Liver (tissue), 3 donors: Measurements from ENCODE around the gene C1QL1.

Source experiments
- ATF3 ChIP-seq: IDR thresholded peaks from 2 replicates; pipeline ENCODE4 v1.6.1; 2016; ENCODE audit warnings: antibody characterized with exemption
- EGR1 ChIP-seq, 2 donors: IDR thresholded peaks; 2 replicates each; pipeline ENCODE4 v1.6.1; 2016 to 2018; ENCODE audit warnings: antibody characterized with exemption in 2 of 2, low read depth in 2 of 2
- GABPA ChIP-seq, 2 donors: IDR thresholded peaks in 1 of 2; conservative IDR thresholded peaks in 1 of 2; 2 replicates each; pipeline ENCODE4 v1.6.1; 2016; ENCODE audit warnings: antibody characterized with exemption in 2 of 2, mild to moderate bottlenecking in 1 of 2, moderate library complexity in 1 of 2
- HNF4A ChIP-seq, 2 donors: conservative IDR thresholded peaks; 2 replicates each; pipeline ENCODE4 v1.6.1; 2016; ENCODE audit warnings: antibody characterized with exemption in 2 of 2, mild to moderate bottlenecking in 2 of 2
- HNF4G ChIP-seq: IDR thresholded peaks from 2 replicates; pipeline ENCODE4 v1.6.1; 2016; ENCODE audit warnings: antibody characterized with exemption
- MAX ChIP-seq: IDR thresholded peaks from 2 replicates; pipeline ENCODE4 v1.6.1; 2016; ENCODE audit warnings: antibody characterized with exemption
- RAD21 ChIP-seq, 2 donors: IDR thresholded peaks; 2 replicates each; pipeline ENCODE4 v1.6.1; 2016; ENCODE audit warnings: antibody characterized with exemption in 2 of 2, mild to moderate bottlenecking in 2 of 2
- SP1 ChIP-seq: IDR thresholded peaks from 2 replicates; pipeline ENCODE4 v1.6.1; 2018; ENCODE audit warnings: antibody characterized with exemption, mild to moderate bottlenecking
- TAF1 ChIP-seq: conservative IDR thresholded peaks from 2 replicates; pipeline ENCODE4 v1.6.1; 2016; ENCODE audit warnings: antibody characterized with exemption, mild to moderate bottlenecking
- YY1 ChIP-seq: IDR thresholded peaks from 2 replicates; pipeline ENCODE4 v1.6.1; 2016; ENCODE audit warnings: antibody characterized with exemption, mild to moderate bottlenecking
- TF ChIP-seq, protein P1 (sequence below): fragments of 150-350 bp; IDR thresholded peaks from 2 replicates; pipeline ENCODE4 v1.5.1; 2017; ENCODE audit warnings: improper control_type of control experiment, low read depth, low read length; ENCODE audit not compliant: missing input control
- TF ChIP-seq, protein P2 (sequence below): IDR thresholded peaks from 2 replicates; pipeline ENCODE4 v1.6.1; 2016; ENCODE audit warnings: antibody characterized with exemption
- TF ChIP-seq, protein P3 (sequence below): IDR thresholded peaks from 2 replicates; pipeline ENCODE4 v1.6.1; 2016; ENCODE audit warnings: antibody characterized with exemption, mild to moderate bottlenecking
- donor health status: healthy.
- donor health status: healthy.

DNA sequence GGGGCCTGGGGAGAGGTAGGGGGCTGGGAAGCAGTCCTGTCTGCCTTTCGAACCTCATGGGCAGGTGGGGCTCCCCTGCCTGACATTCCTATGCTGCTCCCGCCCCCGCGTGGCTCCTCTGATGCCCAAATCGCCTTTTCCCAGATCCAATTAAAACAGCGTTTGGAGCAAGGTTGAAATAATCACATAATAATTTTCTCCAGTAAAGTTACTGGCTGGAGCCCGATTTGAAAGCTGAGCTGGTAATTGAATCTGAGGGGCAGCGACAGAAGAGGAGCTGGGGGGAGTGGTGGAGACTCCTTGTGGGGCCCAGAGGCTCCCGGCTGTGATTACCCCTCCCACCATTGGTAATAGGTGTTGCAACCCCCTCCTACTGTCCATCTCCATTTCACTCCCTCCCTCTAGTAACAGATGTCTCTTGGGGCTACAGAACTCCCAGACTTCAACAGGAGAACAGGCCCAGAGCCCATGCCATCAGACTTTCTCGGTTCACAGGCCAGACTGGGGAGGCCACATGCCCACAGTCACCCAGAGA is 38.9 kb upstream of the C1QL1 start:
- TF ChIP-seq RAD21 (IDR thresholded peaks at IDR 0.05), result no peak
- TF ChIP-seq, protein P1, sequence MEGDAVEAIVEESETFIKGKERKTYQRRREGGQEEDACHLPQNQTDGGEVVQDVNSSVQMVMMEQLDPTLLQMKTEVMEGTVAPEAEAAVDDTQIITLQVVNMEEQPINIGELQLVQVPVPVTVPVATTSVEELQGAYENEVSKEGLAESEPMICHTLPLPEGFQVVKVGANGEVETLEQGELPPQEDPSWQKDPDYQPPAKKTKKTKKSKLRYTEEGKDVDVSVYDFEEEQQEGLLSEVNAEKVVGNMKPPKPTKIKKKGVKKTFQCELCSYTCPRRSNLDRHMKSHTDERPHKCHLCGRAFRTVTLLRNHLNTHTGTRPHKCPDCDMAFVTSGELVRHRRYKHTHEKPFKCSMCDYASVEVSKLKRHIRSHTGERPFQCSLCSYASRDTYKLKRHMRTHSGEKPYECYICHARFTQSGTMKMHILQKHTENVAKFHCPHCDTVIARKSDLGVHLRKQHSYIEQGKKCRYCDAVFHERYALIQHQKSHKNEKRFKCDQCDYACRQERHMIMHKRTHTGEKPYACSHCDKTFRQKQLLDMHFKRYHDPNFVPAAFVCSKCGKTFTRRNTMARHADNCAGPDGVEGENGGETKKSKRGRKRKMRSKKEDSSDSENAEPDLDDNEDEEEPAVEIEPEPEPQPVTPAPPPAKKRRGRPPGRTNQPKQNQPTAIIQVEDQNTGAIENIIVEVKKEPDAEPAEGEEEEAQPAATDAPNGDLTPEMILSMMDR, result no peak
- no peak for TF ChIP-seq GABPA (IDR thresholded peaks at IDR 0.05 in 1 of 2, conservative IDR thresholded peaks at IDR 0.05 in 1 of 2)
- TF ChIP-seq, protein P2, sequence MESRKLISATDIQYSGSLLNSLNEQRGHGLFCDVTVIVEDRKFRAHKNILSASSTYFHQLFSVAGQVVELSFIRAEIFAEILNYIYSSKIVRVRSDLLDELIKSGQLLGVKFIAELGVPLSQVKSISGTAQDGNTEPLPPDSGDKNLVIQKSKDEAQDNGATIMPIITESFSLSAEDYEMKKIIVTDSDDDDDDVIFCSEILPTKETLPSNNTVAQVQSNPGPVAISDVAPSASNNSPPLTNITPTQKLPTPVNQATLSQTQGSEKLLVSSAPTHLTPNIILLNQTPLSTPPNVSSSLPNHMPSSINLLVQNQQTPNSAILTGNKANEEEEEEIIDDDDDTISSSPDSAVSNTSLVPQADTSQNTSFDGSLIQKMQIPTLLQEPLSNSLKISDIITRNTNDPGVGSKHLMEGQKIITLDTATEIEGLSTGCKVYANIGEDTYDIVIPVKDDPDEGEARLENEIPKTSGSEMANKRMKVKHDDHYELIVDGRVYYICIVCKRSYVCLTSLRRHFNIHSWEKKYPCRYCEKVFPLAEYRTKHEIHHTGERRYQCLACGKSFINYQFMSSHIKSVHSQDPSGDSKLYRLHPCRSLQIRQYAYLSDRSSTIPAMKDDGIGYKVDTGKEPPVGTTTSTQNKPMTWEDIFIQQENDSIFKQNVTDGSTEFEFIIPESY, result no peak
- TF ChIP-seq MAX, result no peak
- TF ChIP-seq ATF3, result no peak
- TF ChIP-seq HNF4A (conservative IDR thresholded peaks at IDR 0.05), result no peak
- no peak for TF ChIP-seq YY1
- TF ChIP-seq, protein P3, sequence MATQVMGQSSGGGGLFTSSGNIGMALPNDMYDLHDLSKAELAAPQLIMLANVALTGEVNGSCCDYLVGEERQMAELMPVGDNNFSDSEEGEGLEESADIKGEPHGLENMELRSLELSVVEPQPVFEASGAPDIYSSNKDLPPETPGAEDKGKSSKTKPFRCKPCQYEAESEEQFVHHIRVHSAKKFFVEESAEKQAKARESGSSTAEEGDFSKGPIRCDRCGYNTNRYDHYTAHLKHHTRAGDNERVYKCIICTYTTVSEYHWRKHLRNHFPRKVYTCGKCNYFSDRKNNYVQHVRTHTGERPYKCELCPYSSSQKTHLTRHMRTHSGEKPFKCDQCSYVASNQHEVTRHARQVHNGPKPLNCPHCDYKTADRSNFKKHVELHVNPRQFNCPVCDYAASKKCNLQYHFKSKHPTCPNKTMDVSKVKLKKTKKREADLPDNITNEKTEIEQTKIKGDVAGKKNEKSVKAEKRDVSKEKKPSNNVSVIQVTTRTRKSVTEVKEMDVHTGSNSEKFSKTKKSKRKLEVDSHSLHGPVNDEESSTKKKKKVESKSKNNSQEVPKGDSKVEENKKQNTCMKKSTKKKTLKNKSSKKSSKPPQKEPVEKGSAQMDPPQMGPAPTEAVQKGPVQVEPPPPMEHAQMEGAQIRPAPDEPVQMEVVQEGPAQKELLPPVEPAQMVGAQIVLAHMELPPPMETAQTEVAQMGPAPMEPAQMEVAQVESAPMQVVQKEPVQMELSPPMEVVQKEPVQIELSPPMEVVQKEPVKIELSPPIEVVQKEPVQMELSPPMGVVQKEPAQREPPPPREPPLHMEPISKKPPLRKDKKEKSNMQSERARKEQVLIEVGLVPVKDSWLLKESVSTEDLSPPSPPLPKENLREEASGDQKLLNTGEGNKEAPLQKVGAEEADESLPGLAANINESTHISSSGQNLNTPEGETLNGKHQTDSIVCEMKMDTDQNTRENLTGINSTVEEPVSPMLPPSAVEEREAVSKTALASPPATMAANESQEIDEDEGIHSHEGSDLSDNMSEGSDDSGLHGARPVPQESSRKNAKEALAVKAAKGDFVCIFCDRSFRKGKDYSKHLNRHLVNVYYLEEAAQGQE, result no peak
- TF ChIP-seq TAF1, result no peak
- TF ChIP-seq SP1, result no peak
- no peak for TF ChIP-seq HNF4G
- no peak for TF ChIP-seq EGR1 (IDR thresholded peaks at IDR 0.05; ENCODE audit: low read depth in 2 of 2)
